IgD-negative memory B cell (primary cell): ENCODE measurements around the gene SMAD6. TPM values are rescaled to one million over a fixed set of nuclear protein-coding genes. Genes with fewer than 3 reads are reported as not detected.
"Not testable (repeated sequence)": the region's sequence is repeated elsewhere in the genome, so short reads cannot be mapped to it uniquely, and the experiment has no call there.

Experiments
- H3K27ac Mint-ChIP-seq, 3 donors: one replicate each; pipeline ENCODE4 v1.8.0; 2020 to 2022; ENCODE audit warnings: mild to moderate bottlenecking in 3 of 3, mixed read lengths in 3 of 3, moderate library complexity in 1 of 3
- H3K27me3 Mint-ChIP-seq: one replicate; pipeline ENCODE4 v1.8.0; 2021; ENCODE audit warnings: mixed read lengths
- H3K36me3 Mint-ChIP-seq: one replicate; pipeline ENCODE4 v1.8.0; 2020; ENCODE audit warnings: mild to moderate bottlenecking, mixed read lengths
- H3K4me1 Mint-ChIP-seq, 3 donors: one replicate each; pipeline ENCODE4 v1.8.0; 2020 to 2022; ENCODE audit warnings: mixed read lengths in 3 of 3, mild to moderate bottlenecking in 1 of 3
- H3K4me3 Mint-ChIP-seq, 4 donors: one replicate each; pipeline ENCODE4 v1.8.0; 2020 to 2022; ENCODE audit warnings: mild to moderate bottlenecking in 4 of 4, mixed read lengths in 4 of 4, moderate library complexity in 3 of 4
- H3K9me3 Mint-ChIP-seq, 3 donors: one replicate each; pipeline ENCODE4 v1.8.0; 2020 to 2021; ENCODE audit warnings: mixed read lengths in 3 of 3, mild to moderate bottlenecking in 1 of 3
- polyA plus RNA-seq: library from polyadenylated mRNA; unstranded; fragments of 300-500 nt; fragmentation: Illumina TruSeq; gene quantifications from one replicate; pipeline ENCODE4 v1.2.3, GENCODE V29; 2021

SMAD6 gene
- polyA plus RNA-seq, 1 donor from 2014 or later: not detected

GRCh38 chr15:66816201-66816600 is 114.2 kb downstream of the SMAD6 start:
- Mint-ChIP-seq H3K27ac (no peak overlapping the region), H3K9me3 (peaks cover 0 to 9% (median 0%) of the 10 kb centered on the region in 3 donors), H3K27me3 (peaks cover 10% of the 10 kb centered on the region)

GRCh38 chr15:66819084-66819483 is 117.0 kb downstream of the SMAD6 start:
- peaks cover 0 to 2% (median 2%) of the 10 kb centered on the region in 3 donors for H3K4me1 Mint-ChIP-seq
- no peaks in the 10 kb centered on the region for H3K36me3 Mint-ChIP-seq
- H3K9me3 Mint-ChIP-seq: peaks cover 0 to 4% (median 0%) of the 10 kb centered on the region in 3 donors
- no peak overlapping the region for H3K4me3 Mint-ChIP-seq
- peaks cover 4% of the 10 kb centered on the region for H3K27me3 Mint-ChIP-seq
- H3K27ac Mint-ChIP-seq: peak overlapping the region in 1 of 3 donors; percentile 82

More at GRCh38 chr15:66816201-66816600, 114.2 kb downstream of the SMAD6 start:
- no peak overlapping the region for H3K4me3 Mint-ChIP-seq
- H3K36me3 Mint-ChIP-seq: peaks cover 2% of the 10 kb centered on the region
- H3K4me1 Mint-ChIP-seq: peaks cover 0 to 2% (median 2%) of the 10 kb centered on the region in 3 donors

DNA sequence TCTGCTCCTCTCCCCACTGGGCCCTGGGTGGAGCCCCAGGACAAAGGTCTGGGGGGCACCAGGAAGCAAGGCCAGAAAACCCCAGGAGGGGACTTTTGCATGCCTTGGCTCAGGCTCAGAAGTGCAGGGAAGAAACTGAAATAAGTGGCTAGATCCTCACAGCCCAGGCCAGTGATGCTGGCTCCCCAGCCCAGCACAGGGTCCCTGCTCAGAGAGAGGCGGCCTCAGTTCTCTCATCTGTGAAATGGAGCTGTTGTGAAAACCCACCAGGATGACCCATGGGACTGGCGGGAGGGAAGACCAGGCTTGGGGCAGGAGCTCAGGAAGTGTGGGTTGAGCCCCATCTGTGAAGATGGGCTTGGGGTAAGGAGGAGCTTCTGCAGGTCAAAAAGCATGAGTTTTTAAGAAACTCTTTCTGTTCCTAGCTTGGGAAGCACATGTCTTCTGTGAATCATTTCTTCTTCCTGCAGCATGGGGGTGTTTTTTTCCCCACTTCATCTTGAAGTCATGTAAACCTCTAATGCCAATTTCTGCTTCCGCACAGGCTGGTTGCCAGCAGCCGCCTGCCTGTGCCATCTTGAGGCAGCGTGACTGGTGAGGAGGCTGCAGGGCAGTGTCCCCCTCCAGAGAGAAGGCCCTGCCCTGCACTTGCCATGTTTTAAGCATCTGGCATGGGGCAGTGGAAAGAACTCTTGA is 118.6 kb downstream of the SMAD6 start:
- Mint-ChIP-seq H3K9me3 (peaks cover 0 to 2% (median 0%) of the 10 kb centered on the region in 3 donors), H3K36me3 (no peaks in the 10 kb centered on the region), H3K27ac (no peak overlapping the region), H3K4me1 (peaks cover 0 to 2% (median 2%) of the 10 kb centered on the region in 3 donors), H3K4me3 (peak overlapping the region in 1 of 4 donors; percentile 17), H3K27me3 (no peaks in the 10 kb centered on the region)

- peak overlapping the region in 1 of 3 donors; percentile 22 for H3K27ac Mint-ChIP-seq
- no peaks in the 10 kb centered on the region for H3K27me3 Mint-ChIP-seq
- H3K36me3 Mint-ChIP-seq: no peaks in the 10 kb centered on the region
- H3K4me1 Mint-ChIP-seq: peaks cover 0 to 2% (median 2%) of the 10 kb centered on the region in 3 donors
- H3K4me3 Mint-ChIP-seq: no peak overlapping the region
- H3K9me3 Mint-ChIP-seq: peaks cover 0 to 2% (median 0%) of the 10 kb centered on the region in 3 donors
These were observed 119.3 kb downstream of the SMAD6 start for GRCh38 chr15:66821307-66821706.

- H3K4me1 Mint-ChIP-seq: peaks cover 0 to 2% (median 2%) of the 10 kb centered on the region in 3 donors
- H3K27me3 Mint-ChIP-seq: no peaks in the 10 kb centered on the region
- no peak overlapping the region for H3K27ac Mint-ChIP-seq
- H3K9me3 Mint-ChIP-seq: peaks cover 0 to 2% (median 0%) of the 10 kb centered on the region in 3 donors
- no peaks in the 10 kb centered on the region for H3K36me3 Mint-ChIP-seq
- no peak overlapping the region for H3K4me3 Mint-ChIP-seq
These were observed 120.1 kb downstream of the SMAD6 start for GRCh38 chr15:66822114-66822513.

DNA sequence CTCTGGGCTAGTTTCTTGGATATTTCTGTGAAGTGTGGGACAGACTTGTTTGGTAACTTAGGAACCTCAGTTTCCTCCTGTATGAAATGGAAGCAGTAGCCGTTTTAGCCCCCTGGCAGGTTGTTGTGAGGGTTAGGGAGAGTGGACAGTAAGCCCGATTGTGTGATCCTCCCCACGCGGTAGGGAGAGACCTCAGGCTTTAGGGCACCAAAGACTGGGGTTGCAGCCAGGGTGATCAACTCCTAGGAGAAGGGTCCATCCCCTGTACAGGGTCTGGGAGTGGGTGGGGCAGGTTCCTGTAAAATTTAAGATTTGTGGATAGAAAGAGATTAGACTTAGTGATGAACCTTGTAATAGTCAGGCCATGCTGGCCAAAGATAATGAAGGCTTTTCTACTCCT is 120.5 kb downstream of the SMAD6 start:
- H3K9me3 Mint-ChIP-seq: peaks cover 0 to 2% (median 0%) of the 10 kb centered on the region in 3 donors
- H3K4me1 Mint-ChIP-seq: peaks cover 0 to 2% (median 2%) of the 10 kb centered on the region in 3 donors
- H3K4me3 Mint-ChIP-seq: no peak overlapping the region
- no peaks in the 10 kb centered on the region for H3K36me3 Mint-ChIP-seq
- no peak overlapping the region for H3K27ac Mint-ChIP-seq
- no peaks in the 10 kb centered on the region for H3K27me3 Mint-ChIP-seq

- H3K4me3 Mint-ChIP-seq: no peak overlapping the region
- H3K9me3 Mint-ChIP-seq: peaks cover 0 to 2% (median 0%) of the 10 kb centered on the region in 3 donors
- peaks cover 0 to 2% (median 2%) of the 10 kb centered on the region in 3 donors for H3K4me1 Mint-ChIP-seq
- H3K36me3 Mint-ChIP-seq: no peaks in the 10 kb centered on the region
- H3K27ac Mint-ChIP-seq: no peak overlapping the region
- no peaks in the 10 kb centered on the region for H3K27me3 Mint-ChIP-seq
These were observed 121.6 kb downstream of the SMAD6 start for GRCh38 chr15:66823601-66824000.

DNA sequence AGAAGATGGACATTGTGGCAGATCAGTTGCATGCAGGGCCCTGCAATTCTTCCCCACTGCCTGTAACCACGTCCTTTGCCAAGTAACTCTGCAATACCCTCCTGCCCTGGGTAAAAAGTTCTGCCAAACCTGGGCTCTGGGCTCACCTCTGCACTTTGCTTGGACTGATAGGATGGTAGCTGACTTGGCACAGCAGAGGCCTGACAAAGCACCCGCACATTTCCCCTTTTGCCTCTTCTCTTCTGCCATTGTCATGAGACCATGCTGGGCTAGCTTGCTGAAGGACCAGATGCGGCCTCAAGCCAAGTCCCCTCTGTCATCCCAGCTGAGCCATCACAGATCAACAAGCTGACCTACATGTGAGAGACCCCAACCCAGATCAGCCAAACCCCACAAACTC is 122.4 kb downstream of the SMAD6 start:
- Mint-ChIP-seq H3K27ac (no peak overlapping the region), H3K4me1 (peaks cover 0 to 2% (median 0%) of the 10 kb centered on the region in 3 donors)

GRCh38 chr15:66825139-66825538 is 123.1 kb downstream of the SMAD6 start:
- no peak overlapping the region for H3K27ac Mint-ChIP-seq
- H3K4me1 Mint-ChIP-seq: peaks cover 0 to under 1% (median 0%) of the 10 kb centered on the region in 3 donors
- H3K36me3 Mint-ChIP-seq: no peaks in the 10 kb centered on the region
- no peaks in the 10 kb centered on the region for H3K27me3 Mint-ChIP-seq
- no peak overlapping the region for H3K4me3 Mint-ChIP-seq
- peaks cover 0 to 2% (median 0%) of the 10 kb centered on the region in 3 donors for H3K9me3 Mint-ChIP-seq

More for the DNA sequence above, 122.4 kb downstream of the SMAD6 start:
- Mint-ChIP-seq H3K9me3 (peaks cover 0 to 2% (median 0%) of the 10 kb centered on the region in 3 donors), H3K36me3 (no peaks in the 10 kb centered on the region), H3K4me3 (no peak overlapping the region), H3K27me3 (no peaks in the 10 kb centered on the region)

GRCh38 chr15:66825731-66826130 is 123.7 kb downstream of the SMAD6 start:
- H3K9me3 Mint-ChIP-seq: peaks cover 0 to 2% (median 0%) of the 10 kb centered on the region in 3 donors
- no peaks in the 10 kb centered on the region for H3K4me1 Mint-ChIP-seq
- H3K36me3 Mint-ChIP-seq: no peaks in the 10 kb centered on the region
- H3K27ac Mint-ChIP-seq: no peak overlapping the region
- H3K27me3 Mint-ChIP-seq: no peaks in the 10 kb centered on the region
- no peak overlapping the region for H3K4me3 Mint-ChIP-seq

DNA sequence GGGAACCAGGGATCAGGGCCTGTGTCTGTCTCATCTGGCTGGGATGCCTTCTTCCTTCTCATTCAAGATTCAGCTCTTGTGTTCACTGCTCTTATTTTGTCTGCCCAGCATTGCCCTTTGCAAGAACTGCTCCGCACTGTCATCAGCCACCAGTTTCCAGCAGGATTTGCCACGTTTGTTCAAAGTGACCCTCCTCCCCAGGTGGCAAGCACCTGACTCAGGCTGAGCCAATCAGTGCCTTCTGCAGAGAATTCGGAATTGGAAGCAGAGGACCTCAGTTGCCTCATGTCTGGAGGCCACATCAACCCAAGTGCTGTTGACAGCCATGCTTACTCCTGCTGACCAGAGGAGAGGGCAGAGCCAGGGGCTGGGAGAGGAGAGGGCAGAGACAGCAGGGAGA is 124.5 kb downstream of the SMAD6 start:
- Mint-ChIP-seq H3K36me3 (no peaks in the 10 kb centered on the region), H3K27ac (peak overlapping the region in 1 of 3 donors; percentile 47), H3K4me1 (peaks cover 0 to 3% (median 2%) of the 10 kb centered on the region in 3 donors), H3K4me3 (no peak overlapping the region), H3K9me3 (peaks cover 0 to 5% (median 2%) of the 10 kb centered on the region in 3 donors), H3K27me3 (no peaks in the 10 kb centered on the region)

DNA sequence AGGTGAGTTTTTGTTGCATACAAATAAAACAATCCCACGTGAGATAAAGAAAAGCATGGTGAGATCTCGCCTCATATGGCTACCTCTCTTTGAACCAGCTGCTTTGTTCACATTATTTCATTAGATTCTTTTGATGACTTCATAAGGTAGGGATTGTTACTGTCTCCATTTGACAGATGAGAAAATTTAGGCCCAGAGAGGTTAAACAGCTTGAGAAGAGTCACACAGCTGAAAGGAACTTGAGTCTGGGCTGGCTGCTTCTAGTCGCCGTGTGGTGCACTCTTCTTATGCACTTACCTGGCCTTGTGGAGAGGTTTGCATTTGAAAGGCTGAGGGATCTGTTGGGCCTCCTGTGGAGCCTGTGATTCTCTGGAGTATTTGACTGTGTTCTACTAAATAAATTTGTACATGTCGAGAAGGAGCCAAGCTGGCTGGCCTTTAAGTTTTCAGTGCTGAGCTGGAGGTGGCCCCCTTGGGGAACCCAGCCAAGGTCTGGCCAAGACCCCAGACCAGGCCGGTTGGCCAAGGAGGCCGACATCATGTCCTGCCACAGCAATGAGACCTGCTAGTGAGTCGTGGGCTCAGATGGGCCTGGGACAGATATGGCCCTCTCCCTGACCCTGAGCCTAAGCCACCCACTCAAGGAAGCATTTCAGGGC is 125.1 kb downstream of the SMAD6 start:
- peaks cover 2 to 6% (median 5%) of the 10 kb centered on the region in 3 donors for H3K4me1 Mint-ChIP-seq
- peaks cover 0 to 5% (median 2%) of the 10 kb centered on the region in 3 donors for H3K9me3 Mint-ChIP-seq
- H3K36me3 Mint-ChIP-seq: no peaks in the 10 kb centered on the region
- no peak overlapping the region for H3K4me3 Mint-ChIP-seq
- H3K27ac Mint-ChIP-seq: no peak overlapping the region
- no peaks in the 10 kb centered on the region for H3K27me3 Mint-ChIP-seq

GRCh38 chr15:66827698-66828055 is 125.6 kb downstream of the SMAD6 start:
- peaks cover 0 to 5% (median 2%) of the 10 kb centered on the region in 3 donors for H3K9me3 Mint-ChIP-seq
- peaks cover 7 to 10% (median 9%) of the 10 kb centered on the region in 3 donors for H3K4me1 Mint-ChIP-seq
- no peaks in the 10 kb centered on the region for H3K36me3 Mint-ChIP-seq
- H3K4me3 Mint-ChIP-seq: no peak overlapping the region
- no peaks in the 10 kb centered on the region for H3K27me3 Mint-ChIP-seq
- H3K27ac Mint-ChIP-seq: no peak overlapping the region

GRCh38 chr15:66828817-66829541 is 126.9 kb downstream of the SMAD6 start:
- H3K36me3 Mint-ChIP-seq, H3K4me3 Mint-ChIP-seq, H3K27ac Mint-ChIP-seq, H3K27me3 Mint-ChIP-seq, H3K9me3 Mint-ChIP-seq: not testable (repeated sequence)
- peaks cover 18 to 20% (median 19%) of the 10 kb centered on the region in 3 donors for H3K4me1 Mint-ChIP-seq
